ENCODE results near the gene ITPK1. TPM values are rescaled to one million over a fixed set of nuclear protein-coding genes. Genes with fewer than 3 reads are reported as not detected.

The ITPK1 gene
- total and polyA plus RNA-seq, 12 donors = 47.1 to 152 (median 92.7) TPM

GRCh38 chr14:92931681-92932447 is 183.9 kb downstream of the ITPK1 start:
- TF ChIP-seq, protein P1, sequence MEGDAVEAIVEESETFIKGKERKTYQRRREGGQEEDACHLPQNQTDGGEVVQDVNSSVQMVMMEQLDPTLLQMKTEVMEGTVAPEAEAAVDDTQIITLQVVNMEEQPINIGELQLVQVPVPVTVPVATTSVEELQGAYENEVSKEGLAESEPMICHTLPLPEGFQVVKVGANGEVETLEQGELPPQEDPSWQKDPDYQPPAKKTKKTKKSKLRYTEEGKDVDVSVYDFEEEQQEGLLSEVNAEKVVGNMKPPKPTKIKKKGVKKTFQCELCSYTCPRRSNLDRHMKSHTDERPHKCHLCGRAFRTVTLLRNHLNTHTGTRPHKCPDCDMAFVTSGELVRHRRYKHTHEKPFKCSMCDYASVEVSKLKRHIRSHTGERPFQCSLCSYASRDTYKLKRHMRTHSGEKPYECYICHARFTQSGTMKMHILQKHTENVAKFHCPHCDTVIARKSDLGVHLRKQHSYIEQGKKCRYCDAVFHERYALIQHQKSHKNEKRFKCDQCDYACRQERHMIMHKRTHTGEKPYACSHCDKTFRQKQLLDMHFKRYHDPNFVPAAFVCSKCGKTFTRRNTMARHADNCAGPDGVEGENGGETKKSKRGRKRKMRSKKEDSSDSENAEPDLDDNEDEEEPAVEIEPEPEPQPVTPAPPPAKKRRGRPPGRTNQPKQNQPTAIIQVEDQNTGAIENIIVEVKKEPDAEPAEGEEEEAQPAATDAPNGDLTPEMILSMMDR (IDR thresholded peaks at IDR 0.05) = no peak
- H3K9me3 ChIP-seq = no peaks in the 10 kb centered on the region
- intact Hi-C loops (cut with DNase I) = no loop called here
- H3K27ac ChIP-seq = no peak overlapping the region
- 84 to 89% methylated on average over 18 of the region's 18 CpGs for WGBS, 2 donors
- peaks cover 0 to 16% (median 0%) of the 10 kb centered on the region in 9 donors for H3K36me3 ChIP-seq
- no peak for ATAC-seq
- no peak for DNase-seq
- H3K4me3 ChIP-seq = no peak overlapping the region
- no peaks in the 10 kb centered on the region for H3K4me1 ChIP-seq
- no peaks in the 10 kb centered on the region for H3K27me3 ChIP-seq

DNA sequence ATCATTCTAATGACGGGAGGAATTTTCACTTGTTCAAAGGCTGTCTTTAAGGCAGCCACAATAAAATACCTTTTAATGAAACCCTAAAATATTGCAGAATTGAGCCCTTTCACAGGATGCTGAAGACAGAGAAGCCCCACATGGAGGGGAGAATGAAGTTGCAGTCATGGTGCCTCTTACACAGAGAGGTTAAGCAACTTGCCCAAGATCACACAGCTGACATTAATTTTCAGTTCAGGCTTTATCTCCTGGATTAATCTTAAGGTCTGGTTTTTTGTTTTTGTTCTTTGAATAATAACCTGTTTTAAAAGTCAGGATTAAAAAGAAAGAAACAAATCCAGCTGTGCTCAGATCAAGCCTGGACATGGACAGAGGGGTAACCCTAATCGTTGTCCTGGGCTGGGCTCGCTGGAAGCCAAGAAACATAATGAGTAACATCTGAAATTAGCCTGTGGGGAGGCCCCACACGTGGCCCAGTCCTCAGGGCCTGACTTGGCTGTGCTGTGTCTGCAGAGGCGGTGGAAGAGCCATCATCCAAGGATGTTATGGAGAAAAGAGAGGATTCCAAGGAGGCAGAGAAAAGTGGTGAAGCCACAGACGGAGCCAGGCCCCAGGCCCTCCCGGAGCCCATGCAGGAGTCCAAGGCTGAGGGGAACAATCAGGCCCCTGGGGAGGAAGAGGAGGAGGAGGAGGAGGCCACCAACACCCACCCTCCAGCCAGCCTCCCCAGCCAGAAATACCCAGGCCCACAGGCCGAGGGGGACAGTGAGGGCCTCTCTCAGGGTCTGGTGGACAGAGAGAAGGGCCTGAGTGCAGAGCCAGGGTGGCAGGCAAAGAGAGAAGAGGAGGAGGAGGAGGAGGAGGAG is 184.8 kb downstream of the ITPK1 start:
- intact Hi-C loops (cut with DNase I) = no loop called here
- Histone ChIP-seq H3K27ac (no peak overlapping the region), H3K27me3 (peaks cover 0 to 5% (median 0%) of the 10 kb centered on the region in 7 donors), H3K36me3 (peaks cover 0 to 7% (median 0%) of the 10 kb centered on the region in 9 donors), H3K9me3 (peaks cover 0 to 3% (median 0%) of the 10 kb centered on the region in 11 donors), H3K4me3 (no peak overlapping the region), H3K4me1 (no peaks in the 10 kb centered on the region)
- DNase-seq = no peak
- no peak for ATAC-seq
- WGBS, 2 donors = 61 to 64% methylated on average over 8 of the region's 8 CpGs
- TF ChIP-seq, protein P1 (IDR thresholded peaks at IDR 0.05) = no peak

DNA sequence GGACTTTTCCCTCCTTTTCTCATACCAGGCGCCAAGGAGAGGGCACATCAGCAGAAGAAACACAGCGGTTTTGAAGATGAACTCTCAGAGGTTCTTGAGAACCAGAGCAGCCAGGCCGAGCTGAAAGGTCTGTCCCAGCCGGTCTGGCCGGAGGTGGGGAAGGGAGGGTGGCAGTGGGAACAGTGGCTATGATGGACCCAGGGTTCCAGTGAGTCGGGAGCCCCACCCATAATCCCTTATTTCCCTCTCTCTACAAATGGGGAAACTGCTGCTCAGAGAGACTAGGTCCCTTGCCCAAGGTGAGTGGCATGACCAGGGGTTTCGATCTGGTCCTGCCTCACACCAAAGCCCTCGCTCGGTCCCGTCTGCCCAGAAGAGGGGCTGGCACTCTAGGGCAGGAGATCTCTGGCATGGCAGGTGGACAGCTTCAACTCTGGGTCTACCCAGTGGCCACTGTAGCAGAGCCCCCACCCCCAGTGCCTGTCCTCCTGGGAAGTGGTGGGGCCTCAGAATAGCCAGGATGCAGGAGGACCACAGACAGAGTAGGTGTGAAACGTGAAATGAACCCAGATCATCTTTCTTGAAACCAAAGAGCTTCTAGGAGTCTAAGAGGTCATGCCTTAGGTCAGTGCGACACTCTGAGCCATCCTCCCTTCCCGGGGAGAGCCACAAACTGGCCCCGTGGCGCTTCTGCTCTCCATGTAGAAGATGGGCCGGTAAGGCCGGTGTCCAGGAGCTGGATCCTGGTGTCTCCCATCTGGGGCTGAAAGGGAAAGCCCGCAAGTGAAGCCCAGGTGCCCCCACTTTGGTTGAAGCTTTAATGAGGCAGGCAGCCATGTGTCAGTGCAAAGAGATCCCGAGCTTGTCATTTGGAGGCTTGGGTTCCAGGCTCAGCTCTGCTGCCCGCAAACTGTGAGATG is 185.8 kb downstream of the ITPK1 start:
- no peak for ATAC-seq

More for the DNA sequence above, 185.8 kb downstream of the ITPK1 start:
- DNase-seq = no peak
- H3K27ac ChIP-seq = no peak overlapping the region
- 86 to 89% methylated on average over 20 of the region's 20 CpGs for WGBS, 2 donors
- H3K36me3 ChIP-seq = no peaks in the 10 kb centered on the region
- intact Hi-C loops (cut with DNase I) = no loop called here
- no peaks in the 10 kb centered on the region for H3K4me1 ChIP-seq
- peaks cover 0 to 3% (median 0%) of the 10 kb centered on the region in 11 donors for H3K9me3 ChIP-seq
- H3K4me3 ChIP-seq = no peak overlapping the region
- peaks cover 0 to 14% (median 0%) of the 10 kb centered on the region in 7 donors for H3K27me3 ChIP-seq
- TF ChIP-seq, protein P1 (IDR thresholded peaks at IDR 0.05) = no peak

All from heart right ventricle (tissue), 16 donors.